HCT116 (cell line): ENCODE data around the gene TBPL1. TPM values are rescaled to one million over a fixed set of nuclear protein-coding genes. Genes with fewer than 3 reads are reported as not detected.

Experiments used
- POLR2AphosphoS5 ChIP-seq: IDR thresholded peaks from 2 replicates; pipeline ENCODE4 v1.6.1; 2011; ENCODE audit warnings: mild to moderate bottlenecking, low read depth, low read length, moderate library complexity
- RAD21 ChIP-seq: IDR thresholded peaks from 2 replicates; pipeline ENCODE4 v1.6.1; 2012; ENCODE audit warnings: low read depth, mild to moderate bottlenecking
- SIN3A ChIP-seq: IDR thresholded peaks from 2 replicates; pipeline ENCODE4 v1.6.1; 2012; ENCODE audit warnings: low read depth
- TCF7L2 ChIP-seq: IDR thresholded peaks from 2 replicates; pipeline ENCODE4 v1.7.0; 2011; ENCODE audit warnings: borderline replicate concordance, inconsistent platforms; ENCODE audit not compliant: insufficient read depth, insufficient read length; ENCODE audit errors: extremely low read depth
- total RNA-seq: library from RNA; stranded (reverse); gene quantifications from one replicate; pipeline ENCODE4 v1.2.1, GENCODE V29; 2021; ENCODE audit not compliant: unreplicated experiment
- TF ChIP-seq, protein P1 (sequence below): IDR thresholded peaks from 2 replicates; pipeline ENCODE4 v1.6.1; 2012; ENCODE audit warnings: low read depth

The TBPL1 gene
- total RNA-seq, 1 experiment from 2014 or later: 34.9 TPM

DNA sequence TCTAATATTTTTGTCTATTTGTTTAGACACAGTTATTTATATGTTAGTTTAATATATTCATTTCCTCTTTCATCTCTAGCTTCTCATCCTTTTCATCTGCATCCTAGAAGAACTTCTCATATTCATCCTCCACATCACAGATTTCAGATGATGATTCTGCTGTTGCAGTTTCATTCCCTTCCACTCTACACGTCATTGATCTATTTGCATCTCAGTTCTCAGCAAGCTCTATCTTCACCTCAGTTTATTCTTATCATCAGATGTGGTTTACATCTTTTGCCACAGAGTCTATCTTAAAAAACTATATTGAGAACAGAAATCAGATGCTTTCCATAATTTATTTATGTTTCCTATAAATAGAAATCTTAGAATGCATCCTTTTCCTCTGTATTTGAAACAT lies 86.1 kb downstream of the TBPL1 start (continued):
- TF ChIP-seq, protein P1, sequence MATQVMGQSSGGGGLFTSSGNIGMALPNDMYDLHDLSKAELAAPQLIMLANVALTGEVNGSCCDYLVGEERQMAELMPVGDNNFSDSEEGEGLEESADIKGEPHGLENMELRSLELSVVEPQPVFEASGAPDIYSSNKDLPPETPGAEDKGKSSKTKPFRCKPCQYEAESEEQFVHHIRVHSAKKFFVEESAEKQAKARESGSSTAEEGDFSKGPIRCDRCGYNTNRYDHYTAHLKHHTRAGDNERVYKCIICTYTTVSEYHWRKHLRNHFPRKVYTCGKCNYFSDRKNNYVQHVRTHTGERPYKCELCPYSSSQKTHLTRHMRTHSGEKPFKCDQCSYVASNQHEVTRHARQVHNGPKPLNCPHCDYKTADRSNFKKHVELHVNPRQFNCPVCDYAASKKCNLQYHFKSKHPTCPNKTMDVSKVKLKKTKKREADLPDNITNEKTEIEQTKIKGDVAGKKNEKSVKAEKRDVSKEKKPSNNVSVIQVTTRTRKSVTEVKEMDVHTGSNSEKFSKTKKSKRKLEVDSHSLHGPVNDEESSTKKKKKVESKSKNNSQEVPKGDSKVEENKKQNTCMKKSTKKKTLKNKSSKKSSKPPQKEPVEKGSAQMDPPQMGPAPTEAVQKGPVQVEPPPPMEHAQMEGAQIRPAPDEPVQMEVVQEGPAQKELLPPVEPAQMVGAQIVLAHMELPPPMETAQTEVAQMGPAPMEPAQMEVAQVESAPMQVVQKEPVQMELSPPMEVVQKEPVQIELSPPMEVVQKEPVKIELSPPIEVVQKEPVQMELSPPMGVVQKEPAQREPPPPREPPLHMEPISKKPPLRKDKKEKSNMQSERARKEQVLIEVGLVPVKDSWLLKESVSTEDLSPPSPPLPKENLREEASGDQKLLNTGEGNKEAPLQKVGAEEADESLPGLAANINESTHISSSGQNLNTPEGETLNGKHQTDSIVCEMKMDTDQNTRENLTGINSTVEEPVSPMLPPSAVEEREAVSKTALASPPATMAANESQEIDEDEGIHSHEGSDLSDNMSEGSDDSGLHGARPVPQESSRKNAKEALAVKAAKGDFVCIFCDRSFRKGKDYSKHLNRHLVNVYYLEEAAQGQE: no peak
- TF ChIP-seq TCF7L2 (no peak), SIN3A (no peak), POLR2AphosphoS5 (no peak), RAD21 (no peak)

Other genes with a start within 250 kb of the TBPL1 start
- gene TCF21, start 64.1 kb upstream of the TBPL1 start, total RNA-seq: 0.20 TPM
- gene SLC2A12, start 99.4 kb downstream of the TBPL1 start, total RNA-seq: 2.1 TPM